WTC11 (cell line): ENCODE data around the gene PLD1. TPM values are rescaled to one million over a fixed set of nuclear protein-coding genes. Genes with fewer than 3 reads are reported as not detected.

ENCODE experiments used
- ATAC-seq: fragments of 200-7000 bp; cut with Tn5 transposase; 2 replicates; pipeline ENCODE4 v1.10.0; 2021; ENCODE audit warnings: mild to moderate bottlenecking, moderate library complexity
- CTCF ChIA-PET: fragments of 300-600 bp; sonication (Branson Sonifier 250); formaldehyde crosslinking; loops from one replicate; lab custom pipeline; 2021; ENCODE audit warnings: antibody characterized with exemption; lab: Charles Lee
- POLR2A ChIA-PET: fragments of 350-600 bp; sonication (Branson Sonifier 250); formaldehyde crosslinking; loops from one replicate; lab custom pipeline; 2021; ENCODE audit warnings: antibody characterized with exemption; lab: Charles Lee
- DNase-seq: peaks from one replicate; pipeline ENCODE4 v3.0.0; 2021; ENCODE audit warnings: low spot score
- H3K27ac Mint-ChIP-seq: 2 replicates; pipeline ENCODE4 v1.8.0; 2021; ENCODE audit warnings: mixed read lengths
- H3K27me3 Mint-ChIP-seq: 2 replicates; pipeline ENCODE4 v1.8.0; 2021; ENCODE audit warnings: low read depth, mild to moderate bottlenecking, moderate library complexity, mixed read lengths
- H3K36me3 Mint-ChIP-seq: 2 replicates; pipeline ENCODE4 v1.8.0; 2021; ENCODE audit warnings: mixed read lengths
- H3K4me1 Mint-ChIP-seq: 2 replicates; pipeline ENCODE4 v1.8.0; 2022; ENCODE audit warnings: mixed read lengths
- H3K4me3 Mint-ChIP-seq: 2 replicates; pipeline ENCODE4 v1.8.0; 2021; ENCODE audit warnings: mild to moderate bottlenecking, moderate library complexity, mixed read lengths
- H3K9me3 Mint-ChIP-seq: 2 replicates; pipeline ENCODE4 v1.8.0; 2021; ENCODE audit warnings: mixed read lengths
- ARID4B ChIP-seq: sonication (generic); formaldehyde crosslinking; IDR thresholded peaks from 2 replicates; pipeline ENCODE4 v1.8.0; 2023; ENCODE audit warnings: missing genetic modification reagents, mild to moderate bottlenecking, borderline replicate concordance
- ATF1 ChIP-seq: sonication (generic); formaldehyde crosslinking; IDR thresholded peaks from 2 replicates; pipeline ENCODE4 v1.8.1; 2023; ENCODE audit warnings: mild to moderate bottlenecking, moderate library complexity, missing genetic modification reagents
- ETV6 ChIP-seq: sonication (generic); formaldehyde crosslinking; IDR thresholded peaks from 2 replicates; pipeline ENCODE4 v1.8.1; 2022; ENCODE audit warnings: mild to moderate bottlenecking, missing genetic modification reagents
- FOXK1 ChIP-seq: sonication (generic); formaldehyde crosslinking; IDR thresholded peaks from 2 replicates; pipeline ENCODE4 v1.8.0; 2022; ENCODE audit warnings: mild to moderate bottlenecking, moderate library complexity, missing genetic modification reagents
- FOXP4 ChIP-seq: sonication (generic); formaldehyde crosslinking; IDR thresholded peaks from 2 replicates; pipeline ENCODE4 v1.8.0; 2022; ENCODE audit warnings: mild to moderate bottlenecking, missing genetic modification reagents
- HMGA2 ChIP-seq: fragments of 250-450 bp; sonication (Bioruptor Pico); IDR thresholded peaks from 2 replicates; pipeline ENCODE4 v1.4.0; 2021; ENCODE audit warnings: mild to moderate bottlenecking, moderate library complexity
- JUN ChIP-seq: sonication (generic); formaldehyde crosslinking; IDR thresholded peaks from 2 replicates; pipeline ENCODE4 v1.8.0; 2023; ENCODE audit warnings: mild to moderate bottlenecking, missing genetic modification reagents
- MYBL2 ChIP-seq: sonication (generic); formaldehyde crosslinking; IDR thresholded peaks from 2 replicates; pipeline ENCODE4 v1.8.1; 2023; ENCODE audit warnings: mild to moderate bottlenecking, moderate library complexity, missing genetic modification reagents
- NFATC4 ChIP-seq: fragments of 250-450 bp; sonication (Bioruptor Pico); IDR thresholded peaks from 2 replicates; pipeline ENCODE4 v1.9.0; 2021; ENCODE audit warnings: mild to moderate bottlenecking
- NFE2L1 ChIP-seq: sonication (generic); formaldehyde crosslinking; IDR thresholded peaks from 2 replicates; pipeline ENCODE4 v1.8.1; 2023; ENCODE audit warnings: missing genetic modification reagents
- RELA ChIP-seq: sonication (generic); formaldehyde crosslinking; IDR thresholded peaks from 2 replicates; pipeline ENCODE4 v1.8.1; 2022; ENCODE audit warnings: missing genetic modification reagents, mild to moderate bottlenecking, borderline replicate concordance
- RORB ChIP-seq: fragments of 250-450 bp; sonication (Bioruptor Pico); IDR thresholded peaks from 2 replicates; pipeline ENCODE4 v1.9.0; 2021; ENCODE audit warnings: mild to moderate bottlenecking
- SMAD3 ChIP-seq: sonication (generic); formaldehyde crosslinking; IDR thresholded peaks from 2 replicates; pipeline ENCODE4 v1.8.0; 2022; ENCODE audit warnings: missing genetic modification reagents, mild to moderate bottlenecking, borderline replicate concordance
- SMAD4 ChIP-seq: sonication (generic); formaldehyde crosslinking; IDR thresholded peaks from 2 replicates; pipeline ENCODE4 v1.8.0; 2022; ENCODE audit warnings: mild to moderate bottlenecking, missing genetic modification reagents
- SP1 ChIP-seq: sonication (generic); formaldehyde crosslinking; conservative IDR thresholded peaks from 2 replicates; pipeline ENCODE4 v1.8.1; 2022; ENCODE audit warnings: missing genetic modification reagents
- TEAD1 ChIP-seq: sonication (generic); formaldehyde crosslinking; IDR thresholded peaks from 2 replicates; pipeline ENCODE4 v1.8.0; 2022; ENCODE audit warnings: mild to moderate bottlenecking, missing genetic modification reagents
- total RNA-seq: library from RNA; stranded (reverse); gene quantifications from 3 replicates; pipeline ENCODE4 v1.2.3, GENCODE V29; 2021
- TF ChIP-seq, protein P1 (sequence below): sonication (generic); formaldehyde crosslinking; IDR thresholded peaks from 2 replicates; pipeline ENCODE4 v1.8.1; 2023; ENCODE audit warnings: mild to moderate bottlenecking, missing genetic modification reagents
- TF ChIP-seq, protein P2 (sequence below): sonication (generic); formaldehyde crosslinking; conservative IDR thresholded peaks from 2 replicates; pipeline ENCODE4 v1.8.1; 2022; ENCODE audit warnings: mild to moderate bottlenecking, missing genetic modification reagents
- TF ChIP-seq, protein P3 (sequence below): sonication (generic); formaldehyde crosslinking; IDR thresholded peaks from 2 replicates; pipeline ENCODE4 v1.8.1; 2022; ENCODE audit warnings: mild to moderate bottlenecking, moderate library complexity, missing genetic modification reagents

Gene PLD1
- total RNA-seq, 1 experiment from 2014 or later: 4.0 TPM

- no peak overlapping the region for H3K27ac Mint-ChIP-seq
Measured at GRCh38 chr3:171792531-171792930, 17.8 kb downstream of the PLD1 start.

DNA sequence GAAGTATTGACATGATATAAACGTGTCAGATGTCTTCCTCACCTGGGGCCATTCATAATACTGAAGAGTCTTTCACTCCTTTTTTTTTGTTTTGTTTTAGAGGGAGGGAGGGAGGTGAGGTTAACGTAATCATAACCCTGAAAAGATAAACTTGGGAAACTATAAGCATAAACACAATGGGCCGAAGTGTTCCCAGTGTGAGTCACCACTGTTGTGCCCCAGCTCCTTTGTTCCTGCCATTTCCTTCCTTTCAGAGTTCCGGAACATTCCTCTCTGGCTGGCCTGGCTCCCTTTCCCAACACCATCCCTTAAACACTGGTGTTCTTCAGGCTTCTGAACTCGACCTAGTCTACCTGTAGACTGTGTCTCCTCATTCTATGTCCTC, 18.6 kb downstream of the PLD1 start:
- Mint-ChIP-seq H3K9me3 (peaks cover 4% of the 10 kb centered on the region; the same call in 1 of the 2 replicates), H3K4me3 (no peak overlapping the region), H3K27ac (peak overlapping the region; percentile 64), H3K36me3 (no peaks in the 10 kb centered on the region), H3K4me1 (peaks cover 21% of the 10 kb centered on the region), H3K27me3 (peaks cover 3% of the 10 kb centered on the region; the same call in 1 of the 2 replicates)
- TF ChIP-seq NFE2L1 (0 out of 2 replicates have a peak, but pooled peaks have one; percentile 44), ATF1 (no peak)
- CTCF ChIA-PET: interaction anchor here (0.8 to 4.7 kb wide), 5 partner anchors 10 to 542 kb away, joined by 3 to 28 read pairs (median 3); no protein-coding TSS in a partner anchor
- ATAC-seq: peak; percentile 85
- DNase-seq: no peak
- POLR2A ChIA-PET: no interaction called here

More at GRCh38 chr3:171792531-171792930, 17.8 kb downstream of the PLD1 start:
- ChIA-PET POLR2A (interaction anchor here (0.6 kb wide), 1 partner anchor 192 kb away, joined by 5 read pairs; no protein-coding TSS in a partner anchor), CTCF (interaction anchor here (4.7 kb wide), 1 partner anchor 20 kb away, joined by 28 read pairs; no protein-coding TSS in a partner anchor)
- DNase-seq (no peak), ATAC-seq (no peak)
- no peak overlapping the region for H3K4me3 Mint-ChIP-seq
- peaks cover 21% of the 10 kb centered on the region for H3K4me1 Mint-ChIP-seq
- H3K36me3 Mint-ChIP-seq: no peaks in the 10 kb centered on the region
- H3K27me3 Mint-ChIP-seq: peaks cover 3% of the 10 kb centered on the region; the same call in 1 of the 2 replicates
- TF ChIP-seq NFE2L1: no peak
- TF ChIP-seq, all 79 proteins: peak for 0
- peaks cover 4% of the 10 kb centered on the region; the same call in 1 of the 2 replicates for H3K9me3 Mint-ChIP-seq

- ATAC-seq: no peak
- TF ChIP-seq SMAD3 (CRISPR knock-in tag): no peak
- TF ChIP-seq ETV6 (CRISPR knock-in tag): no peak
- TF ChIP-seq SMAD4 (CRISPR knock-in tag): no peak
- TF ChIP-seq, protein P1, sequence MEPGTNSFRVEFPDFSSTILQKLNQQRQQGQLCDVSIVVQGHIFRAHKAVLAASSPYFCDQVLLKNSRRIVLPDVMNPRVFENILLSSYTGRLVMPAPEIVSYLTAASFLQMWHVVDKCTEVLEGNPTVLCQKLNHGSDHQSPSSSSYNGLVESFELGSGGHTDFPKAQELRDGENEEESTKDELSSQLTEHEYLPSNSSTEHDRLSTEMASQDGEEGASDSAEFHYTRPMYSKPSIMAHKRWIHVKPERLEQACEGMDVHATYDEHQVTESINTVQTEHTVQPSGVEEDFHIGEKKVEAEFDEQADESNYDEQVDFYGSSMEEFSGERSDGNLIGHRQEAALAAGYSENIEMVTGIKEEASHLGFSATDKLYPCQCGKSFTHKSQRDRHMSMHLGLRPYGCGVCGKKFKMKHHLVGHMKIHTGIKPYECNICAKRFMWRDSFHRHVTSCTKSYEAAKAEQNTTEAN (CRISPR knock-in tag): no peak
- no peak for TF ChIP-seq JUN (CRISPR knock-in tag)
- TF ChIP-seq, protein P2, sequence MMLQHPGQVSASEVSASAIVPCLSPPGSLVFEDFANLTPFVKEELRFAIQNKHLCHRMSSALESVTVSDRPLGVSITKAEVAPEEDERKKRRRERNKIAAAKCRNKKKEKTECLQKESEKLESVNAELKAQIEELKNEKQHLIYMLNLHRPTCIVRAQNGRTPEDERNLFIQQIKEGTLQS (CRISPR knock-in tag): no peak
- no peak for TF ChIP-seq FOXP4 (CRISPR knock-in tag)
- no peak for TF ChIP-seq MYBL2 (CRISPR knock-in tag)
- no peak for TF ChIP-seq RELA (CRISPR knock-in tag)
- no peak for TF ChIP-seq FOXK1 (CRISPR knock-in tag)
- no peak for TF ChIP-seq TEAD1 (CRISPR knock-in tag)
- no peak for TF ChIP-seq NFE2L1
- TF ChIP-seq SP1 (CRISPR knock-in tag): no peak
- TF ChIP-seq NFATC4 (CRISPR knock-in tag): no peak
- CTCF ChIA-PET: interaction anchor here (0.8 to 4.7 kb wide), 7 partner anchors 10 to 543 kb away, joined by 3 to 28 read pairs (median 3); no protein-coding TSS in a partner anchor
- Mint-ChIP-seq H3K9me3 (peaks cover 4% of the 10 kb centered on the region; the same call in 1 of the 2 replicates), H3K4me1 (peaks cover 21% of the 10 kb centered on the region), H3K36me3 (no peaks in the 10 kb centered on the region), H3K4me3 (no peak overlapping the region), H3K27me3 (peaks cover 3% of the 10 kb centered on the region; the same call in 1 of the 2 replicates), H3K27ac (no peak overlapping the region; the same call in 1 of the 2 replicates)
- POLR2A ChIA-PET: no interaction called here
- DNase-seq: no peak
Measured at GRCh38 chr3:171790898-171791691, 19.2 kb downstream of the PLD1 start.

DNA sequence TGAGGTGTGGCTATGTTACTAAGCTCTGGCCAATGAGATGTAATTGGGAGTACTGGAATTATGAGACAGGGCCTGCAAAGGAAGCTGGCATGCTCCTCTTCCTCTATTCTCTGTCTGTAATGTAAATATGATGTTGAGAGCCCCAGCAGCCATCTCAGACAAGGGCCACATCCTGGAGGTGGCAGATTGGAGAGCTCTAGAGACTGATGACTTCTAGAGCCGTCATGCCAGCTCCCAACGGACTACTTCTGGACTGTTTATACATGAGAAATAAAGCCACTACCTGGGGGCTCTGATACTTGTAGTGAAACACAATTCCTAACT, 19.7 kb downstream of the PLD1 start:
- Mint-ChIP-seq H3K9me3 (peaks cover 4% of the 10 kb centered on the region; the same call in 1 of the 2 replicates), H3K4me3 (no peak overlapping the region), H3K27me3 (peaks cover 3% of the 10 kb centered on the region; the same call in 1 of the 2 replicates), H3K4me1 (peaks cover 21% of the 10 kb centered on the region), H3K27ac (no peak overlapping the region), H3K36me3 (no peaks in the 10 kb centered on the region)
- ChIA-PET POLR2A (no interaction called here), CTCF (interaction anchor here (1.1 to 4.7 kb wide), 5 partner anchors 9 to 544 kb away, joined by 3 to 28 read pairs (median 3); no protein-coding TSS in a partner anchor)
- DNase-seq (no peak), ATAC-seq (no peak)
- no peak for TF ChIP-seq RORB (CRISPR knock-in tag)
- no peak for TF ChIP-seq HMGA2 (CRISPR knock-in tag)
- TF ChIP-seq ARID4B (CRISPR knock-in tag): no peak
- TF ChIP-seq, protein P3, sequence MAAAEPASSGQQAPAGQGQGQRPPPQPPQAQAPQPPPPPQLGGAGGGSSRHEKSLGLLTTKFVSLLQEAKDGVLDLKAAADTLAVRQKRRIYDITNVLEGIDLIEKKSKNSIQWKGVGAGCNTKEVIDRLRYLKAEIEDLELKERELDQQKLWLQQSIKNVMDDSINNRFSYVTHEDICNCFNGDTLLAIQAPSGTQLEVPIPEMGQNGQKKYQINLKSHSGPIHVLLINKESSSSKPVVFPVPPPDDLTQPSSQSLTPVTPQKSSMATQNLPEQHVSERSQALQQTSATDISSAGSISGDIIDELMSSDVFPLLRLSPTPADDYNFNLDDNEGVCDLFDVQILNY: no peak
